Cardiac septum (tissue), 1 donor: Measurements from ENCODE around the gene CERS4. TPM values are rescaled to one million over a fixed set of nuclear protein-coding genes. Genes with fewer than 3 reads are reported as not detected.

Experiments used
- DNase-seq: peaks from one replicate; pipeline ENCODE4 v3.0.0-alpha.2; 2020; ENCODE audit warnings: low spot score
- intact Hi-C: fragments of 100-400 bp; cut with DNase I; formaldehyde crosslinking; loops from one replicate; pipeline ENCODE4 v1.14.0; 2022
- total RNA-seq: library from RNA; stranded (reverse); fragmentation: NEBNext Ultra II Directional; extraction: Animal tissue kit (Norgen Biotek cat#: 25700); gene quantifications from one replicate; pipeline ENCODE4 v1.2.1, GENCODE V29; 2021
- donor health status: DM: no; HTN: no; CAD: no.

The CERS4 gene
- total RNA-seq, 1 donor from 2014 or later = 24.1 TPM

GRCh38 chr19:8307965-8308866 lies 99.0 kb downstream of the CERS4 start, which contains the start of gene CD320:
CD320 (minus strand) TSS chr19:8308358; CDS start chr19:8308290, 68 bp downstream.
- peak; percentile 94 for DNase-seq
- intact Hi-C loops = loop anchor here (2.0 kb wide), 1 partner anchor 13 kb away; the partner anchor contains the start of genes NDUFA7 and RPS28

GRCh38 chr19:8308891-8309291 lies 99.7 kb downstream of the CERS4 start:
- intact Hi-C loops = no loop called here
- peak; percentile 10 for DNase-seq

DNA sequence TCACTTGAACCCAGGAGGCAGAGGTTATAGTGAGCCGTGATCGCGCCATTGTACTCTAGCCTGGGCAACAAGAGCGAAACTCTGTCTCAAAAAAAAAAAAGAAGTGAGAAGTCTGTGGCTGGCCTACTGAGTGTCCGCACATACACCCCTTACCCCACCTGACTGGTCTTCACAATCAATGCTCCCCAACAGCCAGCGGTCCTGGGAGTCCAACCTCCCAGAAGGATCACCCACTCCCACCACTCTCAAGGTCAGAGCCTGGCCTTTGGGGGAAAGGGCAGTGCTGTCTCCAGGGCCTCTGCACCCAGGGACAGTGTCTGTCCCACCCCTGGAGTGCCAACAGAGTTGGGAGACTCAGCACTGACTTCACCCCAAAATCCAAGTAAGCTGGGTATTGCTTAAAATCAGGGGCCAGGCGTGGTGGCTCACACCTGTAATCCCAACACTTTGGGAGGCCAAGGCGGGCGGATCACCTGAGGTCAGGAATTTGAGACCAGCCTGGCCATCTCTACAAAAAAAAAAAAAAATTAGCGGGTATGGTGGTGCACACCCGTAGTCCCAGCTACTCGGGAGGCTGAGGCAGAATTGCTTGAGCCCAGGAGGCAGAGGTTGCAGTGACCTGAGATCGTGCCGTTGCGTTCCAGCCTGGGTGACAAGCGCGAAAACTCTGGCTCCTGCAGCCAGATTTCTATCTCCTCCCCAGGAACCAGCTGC lies 101.3 kb downstream of the CERS4 start:
- peak; percentile 60 for DNase-seq
- intact Hi-C loops = no loop called here

GRCh38 chr19:8311461-8312260 lies 102.5 kb downstream of the CERS4 start:
- intact Hi-C loops = no loop called here
- peak; percentile 72 for DNase-seq

Other genes with a start within 250 kb of the CERS4 start
- 55.2 TPM for gene ELAVL1, start 203.7 kb upstream of the CERS4 start, total RNA-seq
- gene CCL25, start 156.6 kb upstream of the CERS4 start, total RNA-seq = not detected
- gene FBN3, start 59.8 kb upstream of the CERS4 start, total RNA-seq = not detected
- gene CD320, start 99.0 kb downstream of the CERS4 start, total RNA-seq = 15.8 TPM
- gene NDUFA7, start 112.0 kb downstream of the CERS4 start, total RNA-seq = 94.0 TPM
- 669 TPM for gene RPS28, start 112.1 kb downstream of the CERS4 start, total RNA-seq
- gene KANK3, start 133.9 kb downstream of the CERS4 start, total RNA-seq = 13.1 TPM
- gene ANGPTL4, start 154.8 kb downstream of the CERS4 start, total RNA-seq = 4.1 TPM
- gene RAB11B, start 181.0 kb downstream of the CERS4 start, total RNA-seq = 132 TPM
- 84.3 TPM for gene MARCHF2, start 203.9 kb downstream of the CERS4 start, total RNA-seq
- 102 TPM for gene HNRNPM, start 235.6 kb downstream of the CERS4 start, total RNA-seq